Measurements from ENCODE around the gene SLC38A10.

DNA sequence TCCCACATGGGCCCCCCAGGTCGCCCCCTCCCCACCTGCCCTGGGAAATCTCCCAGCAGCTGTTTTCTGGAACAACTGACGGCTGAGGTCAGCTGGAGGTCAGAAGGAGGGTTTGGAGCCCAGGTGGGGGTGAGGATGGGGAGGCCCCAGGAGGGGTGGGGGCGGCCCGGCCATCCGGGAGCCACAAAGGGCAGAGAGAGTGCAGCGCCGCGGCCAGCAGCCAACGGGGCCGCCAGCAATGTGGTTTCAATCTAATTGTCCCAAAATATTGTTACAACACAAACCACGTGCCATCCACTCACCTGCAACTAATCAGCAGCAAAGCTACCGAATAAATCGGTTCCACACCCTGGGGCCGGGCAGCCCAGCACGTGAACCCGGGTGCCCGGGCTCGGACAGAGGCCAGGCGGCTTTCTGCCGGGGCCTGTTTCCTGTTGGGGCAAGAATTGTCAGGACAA, 28.3 kb upstream of the SLC38A10 start:
- TF ChIP-seq CTCF (IDR thresholded peaks at IDR 0.05) (no peak), POLR2A (IDR thresholded peaks at IDR 0.05) (no peak)
